HG03460 (cell line): ENCODE data around the gene VSTM5.

Source experiments
- ATAC-seq: cut with Tn5 transposase; IDR thresholded peaks from one replicate; pipeline ENCODE4 v1.9.1; 2021; ENCODE audit not compliant: unreplicated experiment

VSTM5 gene

GRCh38 chr11:93843906-93844305 is 6.5 kb downstream of the VSTM5 start:
- ATAC-seq: no peak

- no peak for ATAC-seq
Measured at GRCh38 chr11:93842461-93842860, 8.0 kb downstream of the VSTM5 start.

- no peak for ATAC-seq
Measured at GRCh38 chr11:93842034-93842433, 8.4 kb downstream of the VSTM5 start.

GRCh38 chr11:93841446-93841845 is 9.0 kb downstream of the VSTM5 start:
- ATAC-seq: no peak

- ATAC-seq: no peak
Measured at GRCh38 chr11:93840981-93841380, 9.4 kb downstream of the VSTM5 start.

GRCh38 chr11:93840180-93840579 is 10.2 kb downstream of the VSTM5 start:
- no peak for ATAC-seq

- ATAC-seq: no peak
Measured at GRCh38 chr11:93838967-93839366, 11.5 kb downstream of the VSTM5 start.

- no peak for ATAC-seq
Measured at GRCh38 chr11:93832780-93833179, 17.6 kb downstream of the VSTM5 start.

- no peak for ATAC-seq
Measured at GRCh38 chr11:93831343-93832127, 18.9 kb downstream of the VSTM5 start.

- no peak for ATAC-seq
Measured at GRCh38 chr11:93829598-93829997, 20.8 kb downstream of the VSTM5 start.

- no peak for ATAC-seq
Measured at GRCh38 chr11:93827363-93827762, 23.1 kb downstream of the VSTM5 start.

GRCh38 chr11:93823210-93823609 is 27.2 kb downstream of the VSTM5 start:
- ATAC-seq: no peak

- ATAC-seq: no peak
Measured at GRCh38 chr11:93822359-93822758, 28.1 kb downstream of the VSTM5 start.

GRCh38 chr11:93821617-93822016 is 28.8 kb downstream of the VSTM5 start:
- no peak for ATAC-seq

GRCh38 chr11:93820847-93821246 is 29.6 kb downstream of the VSTM5 start:
- ATAC-seq: no peak

GRCh38 chr11:93819966-93820695 is 30.3 kb downstream of the VSTM5 start:
- ATAC-seq: no peak

GRCh38 chr11:93817426-93818348 is 32.7 kb downstream of the VSTM5 start:
- ATAC-seq: no peak

GRCh38 chr11:93814966-93815633 is 35.3 kb downstream of the VSTM5 start:
- no peak for ATAC-seq

GRCh38 chr11:93813974-93814373 is 36.4 kb downstream of the VSTM5 start:
- no peak for ATAC-seq

GRCh38 chr11:93807980-93808379 is 42.4 kb downstream of the VSTM5 start:
- no peak for ATAC-seq

GRCh38 chr11:93804879-93805278 is 45.5 kb downstream of the VSTM5 start:
- no peak for ATAC-seq
